Frontal cortex (tissue), 4 donors: ENCODE results near the gene RAD51AP1. TPM values are rescaled to one million over a fixed set of nuclear protein-coding genes. Genes with fewer than 3 reads are reported as not detected.

Source experiments
- DNase-seq, 2 donors: peaks; one replicate each; pipeline ENCODE4 v3.0.0; 2012; ENCODE audit warnings: low spot score in 2 of 2
- FAIRE-seq: peaks from 2 replicates; lab custom pipeline; 2012; peaks lifted over from hg19 to GRCh38; lab: Jason Lieb, UNC
- total RNA-seq: library from RNA; depleted of rRNA; stranded (reverse); fragments of >200 nt; gene quantifications from one replicate; pipeline ENCODE4 v1.2.3, GENCODE V29; 2014
- donor health status: control.
- donor health status: control.
- donor health status: control.

The RAD51AP1 gene
- total RNA-seq, 1 donor from 2014 or later = 3.7 TPM

GRCh38 chr12:4540170-4540569 is 1.5 kb downstream of the RAD51AP1 start:
- DNase-seq (no peak), FAIRE-seq (no peak)

GRCh38 chr12:4540638-4541037 is 1.9 kb downstream of the RAD51AP1 start:
- DNase-seq (no peak), FAIRE-seq (no peak)

GRCh38 chr12:4545195-4545594 is 6.5 kb downstream of the RAD51AP1 start:
- DNase-seq (no peak), FAIRE-seq (no peak)

GRCh38 chr12:4552191-4552590 is 13.5 kb downstream of the RAD51AP1 start:
- FAIRE-seq = no peak
- DNase-seq = no peak

- FAIRE-seq = no peak
Measured at GRCh38 chr12:4553943-4554342, 15.3 kb downstream of the RAD51AP1 start.

DNA sequence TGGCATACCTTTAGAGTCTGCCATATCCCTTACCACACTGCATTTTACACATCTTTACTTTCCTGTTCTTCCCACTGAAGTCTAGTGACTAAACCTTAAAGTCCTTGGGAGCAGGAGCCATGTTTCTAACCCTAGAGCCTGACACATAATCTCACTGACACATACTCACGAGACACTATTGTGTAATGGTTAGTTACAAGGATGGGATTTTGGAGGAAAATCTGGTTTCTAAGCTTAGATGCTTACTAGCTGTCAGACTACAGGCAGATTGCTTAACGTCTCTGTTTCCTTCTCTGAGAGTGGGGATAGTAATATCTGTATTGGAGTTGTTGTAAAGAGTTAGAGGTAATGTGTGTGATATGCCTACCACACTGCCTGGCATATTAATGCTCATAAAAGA is 17.1 kb downstream of the RAD51AP1 start:
- DNase-seq (no peak), FAIRE-seq (no peak)

More at GRCh38 chr12:4553943-4554342, 15.3 kb downstream of the RAD51AP1 start:
- no peak for DNase-seq

- DNase-seq (no peak), FAIRE-seq (no peak)
Measured at GRCh38 chr12:4556735-4557530, 18.2 kb downstream of the RAD51AP1 start.

- DNase-seq (no peak), FAIRE-seq (no peak)
Measured at GRCh38 chr12:4557586-4557985, 18.9 kb downstream of the RAD51AP1 start.

GRCh38 chr12:4558171-4558570 is 19.5 kb downstream of the RAD51AP1 start:
- FAIRE-seq (no peak), DNase-seq (no peak)

DNA sequence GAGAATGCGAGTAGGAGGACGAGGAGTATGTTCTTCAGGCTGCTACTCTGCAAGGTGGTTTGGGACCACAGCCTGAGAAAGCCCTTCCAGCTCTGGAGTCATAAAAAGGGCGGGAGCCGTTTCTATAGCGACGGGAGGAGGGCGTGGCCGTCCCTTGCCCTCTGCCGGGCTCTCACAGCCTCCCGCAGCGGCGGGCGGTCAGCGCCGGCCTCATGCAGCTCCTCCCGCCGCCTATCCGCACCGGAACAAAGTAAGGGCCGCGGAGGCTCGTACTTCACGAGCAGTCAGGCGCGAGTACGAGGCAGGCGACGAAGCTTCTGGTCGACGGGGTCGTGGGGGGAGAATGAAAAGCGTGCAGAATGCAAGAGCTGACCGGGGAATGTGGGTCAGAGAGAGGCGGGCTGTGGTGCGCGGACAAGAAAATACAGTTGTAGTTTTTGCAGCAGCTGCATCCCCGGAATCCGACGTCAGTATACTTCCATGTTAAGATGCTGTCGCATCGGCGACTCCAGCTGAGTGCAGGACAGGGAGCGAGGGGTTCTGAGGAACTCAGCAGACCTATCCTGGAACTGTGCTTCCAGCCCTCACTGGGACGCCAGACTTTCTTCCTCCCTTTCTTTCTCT is 23.5 kb downstream of the RAD51AP1 start, which contains the start of gene DYRK4:
DYRK4 (plus strand) TSS at position 175 of the 624 bp plus-strand sequence; CDS start at position 213, 38 bp downstream.
- FAIRE-seq (no peak), DNase-seq (peak; percentile 46 to 83)

GRCh38 chr12:4563336-4563735 is 24.6 kb downstream of the RAD51AP1 start:
- no peak for FAIRE-seq

GRCh38 chr12:4564818-4565217 is 26.1 kb downstream of the RAD51AP1 start:
- FAIRE-seq (no peak), DNase-seq (no peak)

More at GRCh38 chr12:4563336-4563735, 24.6 kb downstream of the RAD51AP1 start:
- DNase-seq = no peak

GRCh38 chr12:4566474-4566873 is 27.8 kb downstream of the RAD51AP1 start:
- FAIRE-seq (no peak), DNase-seq (no peak)

DNA sequence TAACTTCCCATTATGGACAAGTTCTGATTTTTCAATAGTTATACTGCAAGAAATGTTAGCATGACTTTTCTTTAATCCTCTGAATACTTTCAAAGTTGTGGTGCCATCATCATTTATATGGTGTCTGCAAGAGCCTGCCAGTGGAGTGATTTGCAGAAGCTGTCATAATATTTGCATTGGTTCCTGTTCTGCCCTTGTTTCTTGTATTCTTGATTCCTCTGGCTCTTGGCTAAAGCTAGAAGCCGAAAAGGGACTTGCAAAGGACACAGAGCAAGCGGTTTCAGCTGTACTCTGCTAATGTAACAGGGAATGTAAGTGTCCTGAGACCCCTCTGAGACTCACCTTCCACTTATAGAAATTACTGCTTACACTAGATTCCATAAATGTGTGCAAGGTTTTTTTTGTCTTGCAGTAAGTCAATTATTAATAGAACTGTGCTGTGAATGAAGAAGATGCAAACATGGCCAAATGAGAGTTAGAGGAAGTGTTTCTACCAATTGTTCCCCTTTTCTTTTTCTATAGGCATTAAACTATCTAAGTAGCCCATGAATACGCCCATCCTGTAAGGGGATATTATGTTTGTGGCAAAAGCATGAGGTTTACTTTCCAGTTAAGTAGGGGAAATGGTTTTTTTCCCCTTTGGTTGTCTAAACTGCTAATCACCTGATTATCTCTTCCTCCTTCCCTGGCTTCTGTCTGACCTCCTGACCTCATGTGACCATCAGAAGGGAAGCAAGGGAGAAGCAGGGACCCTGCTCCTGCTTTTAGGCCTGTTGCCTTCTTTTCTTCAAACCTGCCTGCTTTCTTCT is 28.6 kb downstream of the RAD51AP1 start:
- FAIRE-seq (no peak), DNase-seq (no peak)

DNA sequence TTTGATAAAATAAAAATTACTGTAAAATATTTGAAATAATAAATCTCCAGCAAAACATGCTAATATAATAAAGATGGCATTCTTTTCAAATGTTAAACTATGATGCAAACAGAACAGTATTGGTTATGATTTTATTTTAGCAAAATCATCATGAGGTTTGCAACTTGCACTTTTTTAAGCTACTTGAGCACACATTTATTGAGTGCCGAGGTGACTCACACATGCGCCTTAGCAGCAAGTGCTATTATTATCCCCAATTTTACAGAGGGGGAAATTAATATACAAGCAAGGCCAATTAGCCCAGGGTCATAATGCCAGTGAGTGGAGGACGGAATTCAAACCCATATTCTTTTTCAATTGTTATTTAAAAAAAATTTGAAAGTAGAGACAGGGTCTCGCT is 30.6 kb downstream of the RAD51AP1 start:
- no peak for DNase-seq
- FAIRE-seq = no peak

DNA sequence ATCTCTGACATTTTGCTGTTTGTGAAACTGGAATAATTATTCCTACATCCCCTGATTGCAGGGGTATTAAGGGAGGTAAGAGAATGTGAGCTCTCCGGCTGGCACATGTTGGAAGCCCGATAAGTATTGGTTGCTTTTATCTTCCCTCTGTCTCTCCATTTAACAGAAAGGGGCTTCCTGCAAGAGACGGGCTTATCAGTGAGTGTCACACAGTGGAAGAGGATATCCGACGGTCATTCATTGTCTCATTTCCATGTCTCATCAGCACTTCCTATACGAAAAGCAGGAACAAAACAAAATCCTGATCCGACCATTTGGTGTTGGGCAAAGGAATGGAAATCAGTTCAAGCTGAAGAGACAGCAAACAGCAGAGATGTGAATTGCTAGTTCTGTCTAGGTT is 34.0 kb downstream of the RAD51AP1 start:
- DNase-seq (no peak), FAIRE-seq (no peak)

- DNase-seq (no peak), FAIRE-seq (no peak)
Measured at GRCh38 chr12:4579305-4580102, 40.8 kb downstream of the RAD51AP1 start.

DNA sequence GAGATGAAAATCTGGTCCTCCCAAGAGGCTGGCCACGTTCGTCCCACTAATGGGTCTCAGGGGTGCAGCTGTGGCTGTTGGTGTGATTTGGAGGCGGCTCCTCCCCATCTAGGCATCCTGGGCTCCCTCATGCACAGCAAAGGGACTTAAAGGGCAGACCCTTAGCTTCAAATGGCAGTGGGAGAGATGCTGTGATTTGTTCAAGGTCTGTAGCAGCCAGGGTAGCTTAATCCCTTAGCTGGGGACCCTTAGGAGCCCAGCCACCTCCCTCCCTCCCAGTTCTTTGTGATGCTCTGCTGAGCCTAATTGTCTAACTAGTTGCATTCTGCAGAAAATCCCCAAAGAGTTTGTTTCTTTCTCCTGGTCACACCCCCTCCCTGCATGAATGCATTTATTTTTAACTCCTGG is 41.6 kb downstream of the RAD51AP1 start:
- FAIRE-seq = no peak
- no peak for DNase-seq

DNA sequence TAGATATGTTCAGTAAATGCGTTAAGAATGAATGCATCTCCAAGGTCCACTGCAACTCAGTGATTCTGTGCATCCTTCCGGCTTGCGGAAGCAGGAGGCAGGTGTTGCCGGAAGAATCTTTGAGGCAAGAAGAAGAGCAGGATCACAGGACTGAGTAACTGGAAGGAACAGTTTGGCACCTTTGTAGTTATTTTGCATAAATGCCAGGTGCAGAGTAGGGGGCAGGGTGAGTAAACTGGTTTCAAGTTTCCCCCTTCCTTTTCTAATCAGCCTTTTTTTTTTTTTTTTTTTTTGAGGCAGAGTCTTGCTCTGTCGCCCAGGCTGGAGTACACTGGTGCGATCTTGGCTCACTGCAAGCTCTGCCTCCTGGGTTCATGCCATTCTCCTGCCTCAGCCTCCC is 45.6 kb downstream of the RAD51AP1 start:
- no peak for FAIRE-seq

DNA sequence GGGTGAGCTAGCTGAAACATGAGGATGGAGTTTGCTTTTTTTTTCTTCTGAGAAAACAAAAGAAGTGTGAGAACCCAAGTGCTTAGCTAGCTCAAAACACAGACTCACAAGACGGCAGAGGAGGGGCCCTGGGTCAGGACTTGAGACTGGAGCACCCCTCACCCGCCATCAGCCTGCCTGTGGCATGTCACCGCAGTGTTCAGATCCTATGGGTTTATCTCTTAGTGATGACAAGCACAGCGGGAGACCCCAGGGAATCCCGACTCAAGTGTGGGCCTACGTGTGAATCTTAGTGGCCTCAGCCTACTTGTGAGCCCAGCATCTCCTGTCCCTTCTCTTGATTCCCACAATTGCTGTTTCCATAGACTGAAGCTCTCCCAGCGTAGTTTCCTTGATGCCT is 46.2 kb downstream of the RAD51AP1 start:
- DNase-seq = no peak
- no peak for FAIRE-seq

More for the DNA sequence above, 45.6 kb downstream of the RAD51AP1 start:
- no peak for DNase-seq
